Measurements from ENCODE around the gene IGFBP2.

The IGFBP2 gene

DNA sequence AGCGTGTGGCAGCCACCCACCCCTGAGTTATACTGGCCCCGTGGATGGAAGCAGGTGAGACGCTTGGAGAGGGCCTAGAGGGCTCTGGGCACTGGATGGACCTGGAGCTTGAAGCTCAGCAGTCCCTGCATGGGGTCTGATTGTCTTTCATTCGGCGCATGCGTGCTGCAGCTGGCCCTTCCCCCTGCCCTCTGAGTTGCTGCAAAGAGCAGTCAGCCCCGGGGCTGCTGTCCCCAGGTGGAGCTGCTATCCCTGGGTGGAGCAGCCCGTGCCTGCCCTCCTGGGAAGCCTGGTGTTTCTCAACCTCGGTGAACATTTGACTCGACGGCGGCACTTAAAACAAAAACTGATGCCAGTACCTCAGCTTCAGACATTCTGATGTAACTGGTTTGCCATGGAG is 32.5 kb downstream of the IGFBP2 start:
- H3K4me3 ChIP-seq (replicated peaks; ENCODE audit: low read depth, low read length): no peak overlapping the region
- H3K27me3 ChIP-seq (replicated peaks; ENCODE audit: control insufficient read depth, insufficient read depth, low read length): no peaks in the 10 kb centered on the region; the same call in none of the 2 replicates
- TF ChIP-seq, protein P1, sequence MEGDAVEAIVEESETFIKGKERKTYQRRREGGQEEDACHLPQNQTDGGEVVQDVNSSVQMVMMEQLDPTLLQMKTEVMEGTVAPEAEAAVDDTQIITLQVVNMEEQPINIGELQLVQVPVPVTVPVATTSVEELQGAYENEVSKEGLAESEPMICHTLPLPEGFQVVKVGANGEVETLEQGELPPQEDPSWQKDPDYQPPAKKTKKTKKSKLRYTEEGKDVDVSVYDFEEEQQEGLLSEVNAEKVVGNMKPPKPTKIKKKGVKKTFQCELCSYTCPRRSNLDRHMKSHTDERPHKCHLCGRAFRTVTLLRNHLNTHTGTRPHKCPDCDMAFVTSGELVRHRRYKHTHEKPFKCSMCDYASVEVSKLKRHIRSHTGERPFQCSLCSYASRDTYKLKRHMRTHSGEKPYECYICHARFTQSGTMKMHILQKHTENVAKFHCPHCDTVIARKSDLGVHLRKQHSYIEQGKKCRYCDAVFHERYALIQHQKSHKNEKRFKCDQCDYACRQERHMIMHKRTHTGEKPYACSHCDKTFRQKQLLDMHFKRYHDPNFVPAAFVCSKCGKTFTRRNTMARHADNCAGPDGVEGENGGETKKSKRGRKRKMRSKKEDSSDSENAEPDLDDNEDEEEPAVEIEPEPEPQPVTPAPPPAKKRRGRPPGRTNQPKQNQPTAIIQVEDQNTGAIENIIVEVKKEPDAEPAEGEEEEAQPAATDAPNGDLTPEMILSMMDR (IDR thresholded peaks at IDR 0.05; ENCODE audit: insufficient read depth, low read length, poor library complexity, severe bottlenecking): no peak
- no peak for DNase-seq (ENCODE audit: extremely low read depth, insufficient read length)
- H3K36me3 ChIP-seq (ENCODE audit: control insufficient read depth, insufficient read depth, low read length): no peaks in the 10 kb centered on the region

GRCh38 chr2:216666461-216667233 is 33.4 kb downstream of the IGFBP2 start:
- DNase-seq (ENCODE audit: extremely low read depth, insufficient read length): peak; percentile 25

GRCh38 chr2:216670266-216671080 is 37.3 kb downstream of the IGFBP2 start:
- H3K27me3 ChIP-seq (replicated peaks; ENCODE audit: control insufficient read depth, insufficient read depth, low read length): no peaks in the 10 kb centered on the region; the same call in none of the 2 replicates
- TF ChIP-seq, protein P1 (IDR thresholded peaks at IDR 0.05; ENCODE audit: insufficient read depth, low read length, poor library complexity, severe bottlenecking): no peak
- H3K4me3 ChIP-seq (replicated peaks; ENCODE audit: low read depth, low read length): no peak overlapping the region
- no peak for DNase-seq (ENCODE audit: extremely low read depth, insufficient read length)
- H3K36me3 ChIP-seq (ENCODE audit: control insufficient read depth, insufficient read depth, low read length): no peaks in the 10 kb centered on the region

More at GRCh38 chr2:216666461-216667233, 33.4 kb downstream of the IGFBP2 start:
- no peaks in the 10 kb centered on the region for H3K36me3 ChIP-seq (ENCODE audit: control insufficient read depth, insufficient read depth, low read length)
- no peak overlapping the region for H3K4me3 ChIP-seq (replicated peaks; ENCODE audit: low read depth, low read length)
- TF ChIP-seq, protein P1 (IDR thresholded peaks at IDR 0.05; ENCODE audit: insufficient read depth, low read length, poor library complexity, severe bottlenecking): peak; percentile 96
- H3K27me3 ChIP-seq (replicated peaks; ENCODE audit: control insufficient read depth, insufficient read depth, low read length): no peaks in the 10 kb centered on the region; the same call in none of the 2 replicates

GRCh38 chr2:216671081-216671411 is 37.8 kb downstream of the IGFBP2 start:
- H3K4me3 ChIP-seq (replicated peaks; ENCODE audit: low read depth, low read length): no peak overlapping the region
- no peak for DNase-seq (ENCODE audit: extremely low read depth, insufficient read length)
- no peaks in the 10 kb centered on the region; the same call in none of the 2 replicates for H3K27me3 ChIP-seq (replicated peaks; ENCODE audit: control insufficient read depth, insufficient read depth, low read length)
- TF ChIP-seq, protein P1 (IDR thresholded peaks at IDR 0.05; ENCODE audit: insufficient read depth, low read length, poor library complexity, severe bottlenecking): no peak
- H3K36me3 ChIP-seq (ENCODE audit: control insufficient read depth, insufficient read depth, low read length): no peaks in the 10 kb centered on the region

DNA sequence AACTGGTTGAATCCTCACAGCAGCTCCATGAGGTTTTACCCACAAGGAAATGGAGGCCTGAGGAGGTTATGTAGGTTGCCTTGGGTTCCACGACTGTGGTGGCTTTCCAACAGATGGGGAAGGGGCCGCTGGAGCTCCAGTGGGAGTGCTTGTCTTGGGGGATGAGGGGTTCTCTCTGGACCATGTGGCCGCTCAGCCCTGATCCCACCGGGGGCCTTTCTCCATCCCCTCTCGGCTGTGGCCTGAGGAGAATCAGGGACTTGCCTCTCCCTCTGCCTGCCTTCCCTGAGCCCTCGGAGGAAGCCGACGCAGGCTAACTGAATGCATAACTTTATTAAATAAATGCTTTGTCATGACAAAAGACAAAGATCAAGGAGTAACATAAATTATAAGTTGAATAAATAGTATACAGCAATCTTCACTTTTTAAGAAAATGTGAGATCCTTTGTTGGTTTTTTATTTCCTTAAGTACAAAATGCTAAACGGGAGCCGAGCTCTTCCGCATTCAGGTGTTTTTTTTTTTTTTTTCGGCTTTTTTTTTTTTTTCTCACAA is 38.6 kb downstream of the IGFBP2 start:
- Histone ChIP-seq H3K27me3 (replicated peaks; ENCODE audit: control insufficient read depth, insufficient read depth, low read length) (no peaks in the 10 kb centered on the region; the same call in none of the 2 replicates), H3K4me3 (replicated peaks; ENCODE audit: low read depth, low read length) (no peak overlapping the region), H3K36me3 (ENCODE audit: control insufficient read depth, insufficient read depth, low read length) (no peaks in the 10 kb centered on the region)
- no peak for DNase-seq (ENCODE audit: extremely low read depth, insufficient read length)
- TF ChIP-seq, protein P1 (IDR thresholded peaks at IDR 0.05; ENCODE audit: insufficient read depth, low read length, poor library complexity, severe bottlenecking): no peak

Measured in GM06990 (cell line).